Kidney epithelial cell (primary cell): ENCODE measurements around the gene TM7SF2. TPM values are rescaled to one million over a fixed set of nuclear protein-coding genes. Genes with fewer than 3 reads are reported as not detected.

Experiments
- DNase-seq: peaks from one replicate; pipeline ENCODE4 v3.0.0-alpha.2; 2010; ENCODE audit warnings: low read depth
- H3K27me3 ChIP-seq: 2 replicates; pipeline ENCODE4 v1.6.0; 2011; ENCODE audit warnings: low read length; ENCODE audit not compliant: control insufficient read depth, insufficient read depth
- H3K36me3 ChIP-seq: 2 replicates; pipeline ENCODE4 v1.5.1; 2011; ENCODE audit warnings: low read length; ENCODE audit not compliant: control insufficient read depth, insufficient read depth
- H3K4me3 ChIP-seq: 2 replicates; pipeline ENCODE4 v1.5.1; 2011; ENCODE audit warnings: low read depth, mild to moderate bottlenecking, control low read depth, low read length
- total RNA-seq: library from RNA; depleted of rRNA; stranded (reverse); fragments of >200 nt; gene quantifications from 2 replicates; pipeline ENCODE4 v1.2.3, GENCODE V29; 2015
- TF ChIP-seq, protein P1 (sequence below): IDR thresholded peaks from 2 replicates; pipeline ENCODE4 v1.5.1; 2011; ENCODE audit warnings: mild to moderate bottlenecking, moderate library complexity, low read length, control low read depth, inconsistent platforms; ENCODE audit not compliant: insufficient read depth, poor library complexity, severe bottlenecking

The TM7SF2 gene
- total RNA-seq, 1 donor from 2014 or later, result 42.6 TPM

- Histone ChIP-seq H3K4me3 (no peak overlapping the region), H3K27me3 (no peaks in the 10 kb centered on the region), H3K36me3 (peaks cover 11% of the 10 kb centered on the region)
- no peak for DNase-seq
- TF ChIP-seq, protein P1, sequence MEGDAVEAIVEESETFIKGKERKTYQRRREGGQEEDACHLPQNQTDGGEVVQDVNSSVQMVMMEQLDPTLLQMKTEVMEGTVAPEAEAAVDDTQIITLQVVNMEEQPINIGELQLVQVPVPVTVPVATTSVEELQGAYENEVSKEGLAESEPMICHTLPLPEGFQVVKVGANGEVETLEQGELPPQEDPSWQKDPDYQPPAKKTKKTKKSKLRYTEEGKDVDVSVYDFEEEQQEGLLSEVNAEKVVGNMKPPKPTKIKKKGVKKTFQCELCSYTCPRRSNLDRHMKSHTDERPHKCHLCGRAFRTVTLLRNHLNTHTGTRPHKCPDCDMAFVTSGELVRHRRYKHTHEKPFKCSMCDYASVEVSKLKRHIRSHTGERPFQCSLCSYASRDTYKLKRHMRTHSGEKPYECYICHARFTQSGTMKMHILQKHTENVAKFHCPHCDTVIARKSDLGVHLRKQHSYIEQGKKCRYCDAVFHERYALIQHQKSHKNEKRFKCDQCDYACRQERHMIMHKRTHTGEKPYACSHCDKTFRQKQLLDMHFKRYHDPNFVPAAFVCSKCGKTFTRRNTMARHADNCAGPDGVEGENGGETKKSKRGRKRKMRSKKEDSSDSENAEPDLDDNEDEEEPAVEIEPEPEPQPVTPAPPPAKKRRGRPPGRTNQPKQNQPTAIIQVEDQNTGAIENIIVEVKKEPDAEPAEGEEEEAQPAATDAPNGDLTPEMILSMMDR, result no peak
These were observed 8.0 kb downstream of the TM7SF2 start for GRCh38 chr11:65119670-65119995.

DNA sequence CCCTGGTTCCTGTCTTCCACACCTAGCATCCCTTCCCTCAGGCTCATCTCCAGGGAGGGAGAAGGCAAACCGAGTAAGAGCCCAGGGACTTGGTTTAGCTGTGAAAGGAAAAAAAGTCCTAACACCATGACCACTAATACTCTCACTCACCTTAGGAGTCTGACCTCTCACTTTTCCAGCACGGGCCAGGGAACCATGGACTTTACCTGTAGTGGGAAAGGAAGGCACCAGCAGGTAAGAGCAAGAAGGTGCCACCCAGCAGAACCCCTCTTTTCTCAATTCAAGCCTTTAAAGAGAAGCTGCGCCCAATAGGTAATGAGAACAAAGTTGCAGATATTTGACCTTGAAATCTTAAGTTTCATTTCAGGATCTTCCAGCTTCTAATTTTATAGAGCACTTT is 9.2 kb downstream of the TM7SF2 start:
- H3K27me3 ChIP-seq, result no peaks in the 10 kb centered on the region
- H3K4me3 ChIP-seq, result peak overlapping the region; percentile 99
- DNase-seq, result no peak
- peaks cover 7% of the 10 kb centered on the region for H3K36me3 ChIP-seq
- TF ChIP-seq, protein P1, result no peak

DNA sequence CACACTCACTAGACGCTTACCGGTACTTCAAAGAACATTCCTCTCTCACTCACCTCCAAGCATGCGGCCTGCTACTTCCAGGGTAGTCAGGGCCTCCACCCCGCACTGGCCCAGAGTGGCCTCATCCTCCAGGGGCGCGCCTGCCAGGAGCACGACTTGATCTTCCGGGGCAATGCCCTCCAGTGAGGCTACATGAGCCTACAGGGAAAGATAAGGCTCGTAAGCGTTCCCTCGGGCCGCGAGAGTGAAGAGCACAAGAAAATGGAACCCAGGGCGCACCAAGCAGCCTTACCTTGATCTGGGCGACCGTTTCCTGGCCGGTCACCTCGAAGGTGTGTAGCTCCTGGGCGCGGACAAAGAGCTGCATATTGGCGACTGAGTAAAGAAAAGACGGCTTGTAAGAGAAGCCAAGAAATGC is 9.8 kb downstream of the TM7SF2 start:
- no peak for DNase-seq
- TF ChIP-seq, protein P1, result no peak
- Histone ChIP-seq H3K4me3 (peak overlapping the region; percentile 99), H3K27me3 (no peaks in the 10 kb centered on the region), H3K36me3 (peaks cover 7% of the 10 kb centered on the region)

DNA sequence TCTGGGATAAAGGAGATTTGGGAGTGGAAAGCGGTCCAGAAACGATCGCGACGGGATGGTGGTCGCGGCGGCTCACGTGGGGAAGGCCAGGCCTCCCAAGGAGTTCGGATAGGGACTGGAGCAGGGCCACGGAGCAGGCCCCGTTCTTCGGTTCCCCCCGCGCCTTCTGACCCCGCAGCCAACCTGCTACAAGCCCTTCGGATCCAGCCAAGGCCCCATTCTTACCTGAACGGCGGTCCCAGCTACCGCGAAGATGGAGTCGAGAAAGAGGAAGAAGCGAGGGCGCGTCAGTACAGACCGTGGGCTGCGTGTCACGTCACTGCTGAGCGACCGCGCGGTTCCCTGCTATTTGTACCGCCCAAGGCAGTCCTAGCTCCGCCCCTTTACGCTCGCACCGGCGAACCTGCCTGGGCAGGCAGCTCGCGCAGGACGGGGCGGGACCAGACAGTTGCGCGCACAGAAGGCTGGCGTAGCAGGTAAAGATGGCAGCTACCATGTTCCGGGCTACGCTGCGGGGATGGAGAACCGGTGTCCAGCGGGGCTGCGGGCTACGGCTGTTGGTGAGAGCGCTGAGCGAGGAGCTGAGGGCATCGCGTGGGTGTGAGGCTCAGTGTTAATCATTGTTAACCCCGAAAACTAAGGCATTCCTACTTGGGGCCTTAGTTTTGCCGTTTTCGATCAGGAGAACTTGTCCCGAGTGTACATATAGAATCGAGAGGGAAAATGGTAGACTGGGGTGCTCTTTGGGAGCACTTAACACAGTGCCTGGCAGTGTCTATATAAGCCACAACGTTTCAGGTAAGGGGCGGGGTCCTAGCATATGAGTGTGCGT is 10.4 kb downstream of the TM7SF2 start, which contains the start of the genes FAU and MRPL49:
FAU (minus strand) TSS at position 270 of the 832 bp plus-strand sequence. CDS start 321 bp downstream, outside the sequence.
MRPL49 (plus strand) TSS at position 457 of the 832 bp plus-strand sequence; CDS start at position 483, 26 bp downstream.
- TF ChIP-seq, protein P1, result no peak
- DNase-seq, result peak; percentile 95
- H3K36me3 ChIP-seq, result peaks cover 9% of the 10 kb centered on the region
- H3K4me3 ChIP-seq, result peak within 1 kb of the TSS; percentile 99
- no peaks in the 10 kb centered on the region for H3K27me3 ChIP-seq

DNA sequence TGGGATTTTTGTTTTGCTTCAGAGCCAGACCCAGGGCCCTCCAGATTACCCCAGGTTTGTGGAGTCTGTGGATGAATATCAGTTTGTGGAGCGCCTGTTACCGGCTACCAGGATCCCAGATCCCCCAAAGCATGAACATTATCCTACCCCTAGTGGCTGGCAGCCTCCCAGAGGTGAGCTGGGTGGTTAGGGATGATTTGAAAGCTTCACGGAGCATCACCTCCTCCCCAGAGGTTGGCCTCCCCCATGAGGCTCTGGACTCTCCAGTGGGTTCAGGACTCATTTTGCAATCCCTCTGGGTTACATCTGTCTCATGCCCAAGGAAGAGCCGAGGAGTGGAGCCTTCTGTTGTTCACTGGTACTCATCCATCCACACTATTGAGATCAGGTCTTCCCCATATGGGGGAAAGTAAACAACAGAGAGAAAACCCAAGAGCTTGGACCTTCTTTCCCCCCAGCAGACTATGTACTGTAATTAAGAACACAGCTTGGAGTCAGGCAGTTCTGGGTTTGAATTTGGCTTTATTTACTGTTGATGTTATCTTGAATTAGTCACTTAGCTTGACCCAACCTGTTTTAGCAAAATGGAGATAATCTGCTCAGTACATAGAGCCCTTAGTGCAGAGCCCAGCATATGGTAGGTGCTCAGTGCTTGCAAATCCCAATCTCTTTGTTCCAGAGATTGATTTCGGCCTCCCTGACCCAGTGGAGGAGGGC is 13.0 kb downstream of the TM7SF2 start:
- DNase-seq, result no peak
- Histone ChIP-seq H3K4me3 (no peak overlapping the region), H3K36me3 (peaks cover 10% of the 10 kb centered on the region), H3K27me3 (no peaks in the 10 kb centered on the region)
- TF ChIP-seq, protein P1, result no peak
